Measurements from ENCODE around the gene DOC2A.

Gene DOC2A

DNA sequence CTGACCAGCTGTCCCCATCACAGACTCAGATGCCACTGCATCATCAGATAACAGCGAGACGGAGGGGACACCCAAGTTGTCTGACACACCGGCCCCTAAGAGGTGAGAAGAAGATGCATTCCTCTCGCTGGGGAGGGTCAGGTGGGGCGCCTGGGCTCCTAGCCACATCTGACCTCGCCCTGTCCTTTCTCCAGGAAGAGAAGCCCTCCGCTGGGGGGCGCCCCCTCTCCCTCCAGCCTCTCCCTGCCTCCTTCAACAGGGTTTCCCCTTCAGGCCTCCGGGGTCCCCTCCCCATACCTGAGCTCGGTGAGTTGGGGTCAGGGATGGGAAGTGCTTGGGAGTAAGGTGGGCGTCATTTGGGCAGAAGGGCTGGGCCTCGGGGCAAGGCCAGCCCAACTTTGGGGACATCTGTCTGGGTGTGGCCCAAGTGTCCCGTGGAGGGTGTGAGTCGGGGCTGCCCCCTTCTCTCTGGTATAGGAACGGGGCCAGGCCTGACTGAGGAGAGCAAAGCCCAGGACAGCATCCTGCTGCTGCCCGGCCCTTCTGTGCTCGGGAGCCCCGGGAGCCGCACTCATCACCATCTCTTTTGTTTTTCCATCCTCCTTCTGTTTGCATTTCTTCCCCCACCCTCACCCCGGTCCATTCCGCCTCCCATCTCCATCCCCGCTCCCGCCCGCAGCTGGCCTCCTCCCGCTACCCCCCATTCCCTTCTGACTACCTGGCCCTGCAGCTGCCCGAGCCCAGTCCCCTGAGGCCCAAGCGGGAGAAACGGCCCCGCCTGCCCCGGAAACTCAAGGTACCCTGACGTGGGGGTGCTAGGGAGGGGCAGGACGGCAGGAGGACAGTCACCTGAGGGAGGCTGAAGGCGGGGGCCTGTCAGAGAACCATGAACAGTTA lies 9.8 kb downstream of the DOC2A start:
- Histone ChIP-seq H3K9me3 (no peaks in the 10 kb centered on the region), H3K27ac (no peak overlapping the region), H3K27me3 (no peaks in the 10 kb centered on the region), H3K4me1 (ENCODE audit: control insufficient read depth in 1 of 2, insufficient read depth in 1 of 2, low read depth in 1 of 2, low read length in 1 of 2) (peaks cover 9% of the 10 kb centered on the region in 2 experiments), H3K36me3 (peaks cover 67% of the 10 kb centered on the region), H3K4me3 (ENCODE audit: low read depth in 1 of 2, low read length in 1 of 2) (no peak overlapping the region)
- TF ChIP-seq, protein P1, sequence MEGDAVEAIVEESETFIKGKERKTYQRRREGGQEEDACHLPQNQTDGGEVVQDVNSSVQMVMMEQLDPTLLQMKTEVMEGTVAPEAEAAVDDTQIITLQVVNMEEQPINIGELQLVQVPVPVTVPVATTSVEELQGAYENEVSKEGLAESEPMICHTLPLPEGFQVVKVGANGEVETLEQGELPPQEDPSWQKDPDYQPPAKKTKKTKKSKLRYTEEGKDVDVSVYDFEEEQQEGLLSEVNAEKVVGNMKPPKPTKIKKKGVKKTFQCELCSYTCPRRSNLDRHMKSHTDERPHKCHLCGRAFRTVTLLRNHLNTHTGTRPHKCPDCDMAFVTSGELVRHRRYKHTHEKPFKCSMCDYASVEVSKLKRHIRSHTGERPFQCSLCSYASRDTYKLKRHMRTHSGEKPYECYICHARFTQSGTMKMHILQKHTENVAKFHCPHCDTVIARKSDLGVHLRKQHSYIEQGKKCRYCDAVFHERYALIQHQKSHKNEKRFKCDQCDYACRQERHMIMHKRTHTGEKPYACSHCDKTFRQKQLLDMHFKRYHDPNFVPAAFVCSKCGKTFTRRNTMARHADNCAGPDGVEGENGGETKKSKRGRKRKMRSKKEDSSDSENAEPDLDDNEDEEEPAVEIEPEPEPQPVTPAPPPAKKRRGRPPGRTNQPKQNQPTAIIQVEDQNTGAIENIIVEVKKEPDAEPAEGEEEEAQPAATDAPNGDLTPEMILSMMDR (IDR thresholded peaks at IDR 0.05): no peak

DNA sequence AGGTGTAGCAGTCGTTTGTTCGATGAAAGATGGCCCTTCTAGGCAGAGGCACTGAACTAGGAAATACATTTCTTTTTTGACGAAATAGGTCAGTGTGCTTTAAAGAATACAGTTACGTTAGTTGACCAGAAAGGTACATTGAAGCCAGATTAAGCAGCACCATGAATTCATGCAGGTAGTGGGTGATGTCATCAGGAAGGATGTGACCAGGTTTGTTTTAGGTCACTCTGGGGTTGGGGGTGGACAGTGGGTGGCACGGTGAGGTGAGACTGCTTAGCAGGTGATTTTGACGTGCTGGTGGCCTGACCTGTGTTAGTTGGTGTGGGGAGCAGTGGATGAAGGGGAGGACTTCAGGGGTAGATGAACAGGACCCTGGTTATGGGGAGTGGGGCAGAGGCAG lies 11.2 kb downstream of the DOC2A start:
- TF ChIP-seq, protein P1 (IDR thresholded peaks at IDR 0.05): no peak
- Histone ChIP-seq H3K36me3 (peaks cover 56% of the 10 kb centered on the region), H3K27me3 (no peaks in the 10 kb centered on the region), H3K9me3 (no peaks in the 10 kb centered on the region), H3K4me1 (ENCODE audit: control insufficient read depth in 1 of 2, insufficient read depth in 1 of 2, low read depth in 1 of 2, low read length in 1 of 2) (peaks cover 16% of the 10 kb centered on the region in 2 experiments), H3K27ac (no peak overlapping the region), H3K4me3 (ENCODE audit: low read depth in 1 of 2, low read length in 1 of 2) (no peak overlapping the region)

- Histone ChIP-seq H3K9me3 (no peaks in the 10 kb centered on the region), H3K27ac (peak overlapping the region; percentile 80), H3K27me3 (no peaks in the 10 kb centered on the region), H3K4me1 (ENCODE audit: control insufficient read depth in 1 of 2, insufficient read depth in 1 of 2, low read depth in 1 of 2, low read length in 1 of 2) (peaks cover 19 to 25% of the 10 kb centered on the region in 2 experiments), H3K36me3 (peaks cover 45% of the 10 kb centered on the region), H3K4me3 (ENCODE audit: low read depth in 1 of 2, low read length in 1 of 2) (peak overlapping the region; percentile 100)
- TF ChIP-seq, protein P1 (IDR thresholded peaks at IDR 0.05): no peak
Measured at GRCh38 chr16:29996766-29997250, 14.0 kb downstream of the DOC2A start.

- peaks cover 19 to 25% of the 10 kb centered on the region in 2 experiments for H3K4me1 ChIP-seq (ENCODE audit: control insufficient read depth in 1 of 2, insufficient read depth in 1 of 2, low read depth in 1 of 2, low read length in 1 of 2)
- H3K4me3 ChIP-seq (ENCODE audit: low read depth in 1 of 2, low read length in 1 of 2): peak within 1 kb of the TSS; percentile 100
- H3K9me3 ChIP-seq: no peaks in the 10 kb centered on the region
- H3K36me3 ChIP-seq: peaks cover 45% of the 10 kb centered on the region
- no peaks in the 10 kb centered on the region for H3K27me3 ChIP-seq
- TF ChIP-seq, protein P1 (IDR thresholded peaks at IDR 0.05): peak; percentile 58
- H3K27ac ChIP-seq: peak within 1 kb of the TSS; percentile 80
Measured at GRCh38 chr16:29995911-29996765, 14.7 kb downstream of the DOC2A start, which contains the start of gene INO80E. INO80E (plus strand) TSS chr16:29996241; CDS start chr16:29996311, 70 bp downstream.

- Histone ChIP-seq H3K9me3 (no peaks in the 10 kb centered on the region), H3K27me3 (no peaks in the 10 kb centered on the region), H3K27ac (peak within 1 kb of the TSS; percentile 80), H3K36me3 (peaks cover 45% of the 10 kb centered on the region), H3K4me3 (ENCODE audit: low read depth in 1 of 2, low read length in 1 of 2) (peak within 1 kb of the TSS; percentile 100), H3K4me1 (ENCODE audit: control insufficient read depth in 1 of 2, insufficient read depth in 1 of 2, low read depth in 1 of 2, low read length in 1 of 2) (peaks cover 19 to 25% of the 10 kb centered on the region in 2 experiments)
- TF ChIP-seq, protein P1 (IDR thresholded peaks at IDR 0.05): no peak
Measured at GRCh38 chr16:29995324-29995910, 15.4 kb downstream of the DOC2A start, which contains the start of gene HIRIP3. HIRIP3 (minus strand) TSS chr16:29995617; CDS start chr16:29995605, 12 bp downstream.

Data from neutrophil (primary cell).